ENCODE results near the gene NTRK3. TPM values are rescaled to one million over a fixed set of nuclear protein-coding genes. Genes with fewer than 3 reads are reported as not detected.

The NTRK3 gene
- polyA plus RNA-seq, 1 donor from 2014 or later: 42.7 TPM

DNA sequence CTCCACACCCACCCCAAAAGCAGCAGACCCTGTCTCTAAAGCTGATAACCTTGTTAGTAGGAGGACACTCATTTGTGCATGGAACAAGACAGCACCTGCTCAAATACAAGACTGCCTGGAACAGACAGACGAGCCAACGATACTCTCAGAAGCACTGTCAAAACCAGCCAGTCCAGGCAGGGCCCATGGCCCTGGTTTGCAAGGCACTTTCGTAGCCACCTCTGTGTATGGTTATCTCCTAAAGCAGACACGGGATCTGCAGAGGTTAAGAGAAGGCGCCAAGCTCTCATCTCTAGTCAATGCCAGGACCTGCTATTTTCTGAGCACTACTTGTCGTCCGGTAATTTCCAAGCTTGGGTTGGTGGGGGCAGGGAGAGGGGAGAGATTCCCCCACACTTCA, 10.5 kb downstream of the NTRK3 start:
- Histone ChIP-seq H3K9ac (ENCODE audit: low read length) (no peak overlapping the region), H3K36me3 (ENCODE audit: insufficient read depth, low read length) (no peaks in the 10 kb centered on the region), H3K4me3 (ENCODE audit: low read length) (peak overlapping the region; percentile 51), H3K27me3 (ENCODE audit: insufficient read depth, low read depth, low read length) (no peaks in the 10 kb centered on the region), H3F3A (ENCODE audit: insufficient read depth, low read length, poor library complexity, severe bottlenecking) (no peaks in the 10 kb centered on the region), H3K27ac (ENCODE audit: low read length) (no peak overlapping the region), H3K4me2 (ENCODE audit: low read length) (no peak overlapping the region), H4K20me1 (ENCODE audit: insufficient read depth) (peaks cover 13% of the 10 kb centered on the region), H3K79me2 (replicated peaks; ENCODE audit: insufficient read depth, low read length) (peaks cover 54% of the 10 kb centered on the region), H3K9me2 (ENCODE audit: insufficient read depth, low read length) (no peaks in the 10 kb centered on the region), H3K9me3 (ENCODE audit: low read length) (no peaks in the 10 kb centered on the region), H2AFZ (ENCODE audit: low read depth, low read length) (no peak overlapping the region)
- TF ChIP-seq EP300 (conservative IDR thresholded peaks at IDR 0.05; ENCODE audit: poor library complexity, severe bottlenecking) (no peak), MXI1 (conservative IDR thresholded peaks at IDR 0.05; ENCODE audit: poor library complexity, severe bottlenecking) (no peak), SMC3 (conservative IDR thresholded peaks at IDR 0.05; ENCODE audit: poor library complexity) (no peak), TAF1 (IDR thresholded peaks at IDR 0.05; ENCODE audit: low read depth) (no peak), RAD21 (conservative IDR thresholded peaks at IDR 0.05) (no peak), POLR2AphosphoS5 (IDR thresholded peaks at IDR 0.05) (no peak), EZH2 (IDR thresholded peaks at IDR 0.05; ENCODE audit: borderline replicate concordance, insufficient read depth, low read length, poor library complexity, severe bottlenecking) (no peak)
- TF ChIP-seq, protein P1, sequence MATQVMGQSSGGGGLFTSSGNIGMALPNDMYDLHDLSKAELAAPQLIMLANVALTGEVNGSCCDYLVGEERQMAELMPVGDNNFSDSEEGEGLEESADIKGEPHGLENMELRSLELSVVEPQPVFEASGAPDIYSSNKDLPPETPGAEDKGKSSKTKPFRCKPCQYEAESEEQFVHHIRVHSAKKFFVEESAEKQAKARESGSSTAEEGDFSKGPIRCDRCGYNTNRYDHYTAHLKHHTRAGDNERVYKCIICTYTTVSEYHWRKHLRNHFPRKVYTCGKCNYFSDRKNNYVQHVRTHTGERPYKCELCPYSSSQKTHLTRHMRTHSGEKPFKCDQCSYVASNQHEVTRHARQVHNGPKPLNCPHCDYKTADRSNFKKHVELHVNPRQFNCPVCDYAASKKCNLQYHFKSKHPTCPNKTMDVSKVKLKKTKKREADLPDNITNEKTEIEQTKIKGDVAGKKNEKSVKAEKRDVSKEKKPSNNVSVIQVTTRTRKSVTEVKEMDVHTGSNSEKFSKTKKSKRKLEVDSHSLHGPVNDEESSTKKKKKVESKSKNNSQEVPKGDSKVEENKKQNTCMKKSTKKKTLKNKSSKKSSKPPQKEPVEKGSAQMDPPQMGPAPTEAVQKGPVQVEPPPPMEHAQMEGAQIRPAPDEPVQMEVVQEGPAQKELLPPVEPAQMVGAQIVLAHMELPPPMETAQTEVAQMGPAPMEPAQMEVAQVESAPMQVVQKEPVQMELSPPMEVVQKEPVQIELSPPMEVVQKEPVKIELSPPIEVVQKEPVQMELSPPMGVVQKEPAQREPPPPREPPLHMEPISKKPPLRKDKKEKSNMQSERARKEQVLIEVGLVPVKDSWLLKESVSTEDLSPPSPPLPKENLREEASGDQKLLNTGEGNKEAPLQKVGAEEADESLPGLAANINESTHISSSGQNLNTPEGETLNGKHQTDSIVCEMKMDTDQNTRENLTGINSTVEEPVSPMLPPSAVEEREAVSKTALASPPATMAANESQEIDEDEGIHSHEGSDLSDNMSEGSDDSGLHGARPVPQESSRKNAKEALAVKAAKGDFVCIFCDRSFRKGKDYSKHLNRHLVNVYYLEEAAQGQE (IDR thresholded peaks at IDR 0.05; ENCODE audit: borderline replicate concordance): no peak
- TF ChIP-seq, protein P2, sequence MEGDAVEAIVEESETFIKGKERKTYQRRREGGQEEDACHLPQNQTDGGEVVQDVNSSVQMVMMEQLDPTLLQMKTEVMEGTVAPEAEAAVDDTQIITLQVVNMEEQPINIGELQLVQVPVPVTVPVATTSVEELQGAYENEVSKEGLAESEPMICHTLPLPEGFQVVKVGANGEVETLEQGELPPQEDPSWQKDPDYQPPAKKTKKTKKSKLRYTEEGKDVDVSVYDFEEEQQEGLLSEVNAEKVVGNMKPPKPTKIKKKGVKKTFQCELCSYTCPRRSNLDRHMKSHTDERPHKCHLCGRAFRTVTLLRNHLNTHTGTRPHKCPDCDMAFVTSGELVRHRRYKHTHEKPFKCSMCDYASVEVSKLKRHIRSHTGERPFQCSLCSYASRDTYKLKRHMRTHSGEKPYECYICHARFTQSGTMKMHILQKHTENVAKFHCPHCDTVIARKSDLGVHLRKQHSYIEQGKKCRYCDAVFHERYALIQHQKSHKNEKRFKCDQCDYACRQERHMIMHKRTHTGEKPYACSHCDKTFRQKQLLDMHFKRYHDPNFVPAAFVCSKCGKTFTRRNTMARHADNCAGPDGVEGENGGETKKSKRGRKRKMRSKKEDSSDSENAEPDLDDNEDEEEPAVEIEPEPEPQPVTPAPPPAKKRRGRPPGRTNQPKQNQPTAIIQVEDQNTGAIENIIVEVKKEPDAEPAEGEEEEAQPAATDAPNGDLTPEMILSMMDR (IDR thresholded peaks at IDR 0.05; ENCODE audit: poor library complexity, severe bottlenecking): no peak

DNA sequence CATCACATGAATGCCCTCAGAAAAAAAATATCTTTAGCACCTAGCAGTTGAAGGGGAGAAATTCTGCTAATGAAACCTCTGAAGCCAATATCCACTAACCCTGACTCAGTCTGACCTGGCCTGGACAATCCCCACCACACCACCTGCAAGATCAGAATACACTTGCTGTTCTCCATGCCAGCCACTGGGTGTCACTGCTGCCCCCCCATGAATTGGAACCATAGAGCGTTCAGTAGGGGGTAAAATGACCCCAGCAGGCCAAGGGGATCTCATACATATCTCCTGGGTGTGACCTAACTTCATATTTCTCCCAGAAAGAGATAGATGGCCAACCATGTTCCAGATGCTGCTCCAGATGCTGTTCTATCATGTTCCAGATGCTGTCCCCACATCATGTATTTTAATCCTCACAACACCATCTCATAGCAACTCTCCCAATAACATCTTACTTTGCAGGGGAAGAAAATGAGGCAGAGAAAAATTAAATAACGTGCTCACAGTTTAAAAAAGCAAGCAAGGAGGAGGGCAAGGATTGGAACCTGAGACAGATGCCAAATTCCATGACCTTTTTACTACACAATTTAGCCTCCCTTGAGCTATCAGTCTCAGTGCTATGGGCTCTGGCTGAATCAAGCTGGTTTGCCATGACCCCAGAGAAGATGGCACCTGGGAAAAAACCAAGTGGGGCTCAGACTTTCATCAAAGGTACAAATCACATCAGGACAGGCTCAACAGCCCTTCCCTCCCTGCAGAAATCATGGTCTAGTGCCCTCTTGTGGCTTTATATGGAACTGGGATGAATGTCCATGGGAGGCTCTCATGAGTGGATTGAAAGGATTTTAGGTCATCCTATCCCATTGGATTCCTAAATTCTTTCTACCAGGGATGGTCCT, 12.4 kb downstream of the NTRK3 start:
- peaks cover 50% of the 10 kb centered on the region for H3K79me2 ChIP-seq (replicated peaks; ENCODE audit: insufficient read depth, low read length)
- H3K4me3 ChIP-seq (ENCODE audit: low read length): no peak overlapping the region
- H3K27me3 ChIP-seq (ENCODE audit: insufficient read depth, low read depth, low read length): no peaks in the 10 kb centered on the region
- H4K20me1 ChIP-seq (ENCODE audit: insufficient read depth): peaks cover 13% of the 10 kb centered on the region
- H3K4me2 ChIP-seq (ENCODE audit: low read length): no peak overlapping the region
- H2AFZ ChIP-seq (ENCODE audit: low read depth, low read length): no peak overlapping the region
- no peak overlapping the region for H3K27ac ChIP-seq (ENCODE audit: low read length)
- H3K9ac ChIP-seq (ENCODE audit: low read length): no peak overlapping the region
- no peaks in the 10 kb centered on the region for H3K9me2 ChIP-seq (ENCODE audit: insufficient read depth, low read length)
- TF ChIP-seq POLR2AphosphoS5 (IDR thresholded peaks at IDR 0.05) (no peak), EZH2 (IDR thresholded peaks at IDR 0.05; ENCODE audit: borderline replicate concordance, insufficient read depth, low read length, poor library complexity, severe bottlenecking) (no peak), RAD21 (conservative IDR thresholded peaks at IDR 0.05) (peak; percentile 57), TAF1 (IDR thresholded peaks at IDR 0.05; ENCODE audit: low read depth) (no peak), EP300 (conservative IDR thresholded peaks at IDR 0.05; ENCODE audit: poor library complexity, severe bottlenecking) (no peak), MXI1 (conservative IDR thresholded peaks at IDR 0.05; ENCODE audit: poor library complexity, severe bottlenecking) (no peak), SMC3 (conservative IDR thresholded peaks at IDR 0.05; ENCODE audit: poor library complexity) (peak; percentile 58)
- TF ChIP-seq, protein P2 (IDR thresholded peaks at IDR 0.05; ENCODE audit: poor library complexity, severe bottlenecking): peak; percentile 61
- TF ChIP-seq, protein P1 (IDR thresholded peaks at IDR 0.05; ENCODE audit: borderline replicate concordance): no peak
- no peaks in the 10 kb centered on the region for H3F3A ChIP-seq (ENCODE audit: insufficient read depth, low read length, poor library complexity, severe bottlenecking)
- H3K36me3 ChIP-seq (ENCODE audit: insufficient read depth, low read length): no peaks in the 10 kb centered on the region
- no peaks in the 10 kb centered on the region for H3K9me3 ChIP-seq (ENCODE audit: low read length)

Measured in neural cell (in vitro differentiated cells).